Inflammatory macrophage treated with lipopolysaccharide for 1 hour (primary cell): ENCODE measurements around the gene BMPR1B.

Experiments used
- DNase-seq, 2 donors: peaks; one replicate each; pipeline ENCODE4 v3.0.0-alpha.2; 2020 to 2022

BMPR1B gene

DNA sequence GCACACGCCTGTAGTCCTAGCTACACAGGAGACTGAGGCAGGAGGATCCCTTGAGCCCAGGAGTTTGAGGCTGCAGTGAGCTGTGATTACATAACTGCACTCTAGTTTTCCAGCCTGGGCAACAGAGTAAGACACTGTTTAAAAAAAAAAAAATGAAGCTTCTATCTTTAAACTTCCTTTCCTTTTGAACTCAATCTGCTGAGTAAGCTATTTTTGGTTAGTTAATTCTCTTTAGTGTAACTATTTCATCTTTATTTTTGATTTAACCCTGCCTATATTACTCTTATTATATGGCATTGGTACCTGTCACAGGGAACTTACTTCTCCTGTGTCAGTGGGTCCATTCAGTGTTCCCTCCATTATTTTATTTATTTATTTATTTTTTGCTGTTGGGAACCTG is 160.8 kb downstream of the BMPR1B start:
- DNase-seq = no peak

- no peak for DNase-seq
Observed at GRCh38 chr4:94920369-94920768, 162.6 kb downstream of the BMPR1B start.

DNA sequence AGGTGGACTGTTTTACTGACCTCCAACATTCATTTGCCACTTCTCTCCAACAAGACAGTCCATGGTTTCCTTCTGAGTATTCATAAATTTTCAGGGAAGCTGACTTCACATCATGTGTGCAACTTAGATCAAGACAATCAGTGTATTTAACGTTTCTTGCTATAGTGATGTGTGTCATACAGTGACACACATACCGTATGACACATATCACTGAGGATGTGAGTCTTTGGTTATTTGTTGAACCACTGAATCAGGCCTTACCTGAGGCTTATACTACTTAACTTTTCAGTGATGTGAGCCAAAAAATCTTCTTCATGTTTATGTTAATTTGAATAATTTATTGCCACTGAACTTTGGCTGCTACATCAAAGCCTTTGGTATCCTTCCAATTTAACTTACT is 166.8 kb downstream of the BMPR1B start:
- DNase-seq = no peak

- DNase-seq = no peak
Observed at GRCh38 chr4:94925764-94926347, 168.1 kb downstream of the BMPR1B start.

- DNase-seq = no peak
Observed at GRCh38 chr4:94926936-94927335, 169.2 kb downstream of the BMPR1B start.

DNA sequence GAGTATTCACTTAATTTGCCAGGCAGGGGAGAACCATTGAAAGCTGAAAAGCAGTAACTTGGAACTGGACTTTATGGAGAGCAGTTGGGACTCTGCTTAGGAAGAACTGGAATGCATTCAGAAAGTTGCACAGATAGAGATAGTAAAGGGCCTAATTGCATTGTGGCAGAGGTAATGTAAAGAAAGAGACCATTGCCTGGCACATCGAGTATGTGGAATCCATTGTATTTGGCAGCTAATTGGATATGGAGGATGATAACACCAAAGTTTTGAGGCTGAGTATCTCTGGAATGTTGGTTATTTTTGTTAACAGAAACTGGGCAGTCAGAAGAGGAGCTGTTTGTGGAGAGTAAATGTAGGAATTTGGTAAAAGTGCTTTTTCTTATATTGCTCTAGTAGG is 169.9 kb downstream of the BMPR1B start:
- DNase-seq = no peak

DNA sequence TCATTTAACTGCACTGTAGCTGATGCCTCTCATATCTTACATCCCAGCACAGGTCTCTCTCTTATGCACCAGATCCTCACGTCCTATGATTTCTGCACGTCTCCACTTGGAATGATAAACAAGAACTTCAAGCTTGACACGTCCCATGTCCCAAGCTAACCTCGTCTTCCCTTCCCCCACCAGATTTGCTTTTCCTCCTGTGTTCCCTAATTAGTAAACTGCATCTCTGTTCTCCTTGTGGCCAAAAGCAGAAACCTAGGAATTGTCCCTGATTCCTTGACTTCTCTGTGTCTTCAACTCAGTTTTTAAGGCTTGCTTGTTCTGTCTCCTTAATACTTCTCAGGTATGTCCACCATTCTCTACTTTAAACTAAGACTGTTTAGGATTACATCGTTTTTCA is 171.9 kb downstream of the BMPR1B start:
- no peak for DNase-seq

DNA sequence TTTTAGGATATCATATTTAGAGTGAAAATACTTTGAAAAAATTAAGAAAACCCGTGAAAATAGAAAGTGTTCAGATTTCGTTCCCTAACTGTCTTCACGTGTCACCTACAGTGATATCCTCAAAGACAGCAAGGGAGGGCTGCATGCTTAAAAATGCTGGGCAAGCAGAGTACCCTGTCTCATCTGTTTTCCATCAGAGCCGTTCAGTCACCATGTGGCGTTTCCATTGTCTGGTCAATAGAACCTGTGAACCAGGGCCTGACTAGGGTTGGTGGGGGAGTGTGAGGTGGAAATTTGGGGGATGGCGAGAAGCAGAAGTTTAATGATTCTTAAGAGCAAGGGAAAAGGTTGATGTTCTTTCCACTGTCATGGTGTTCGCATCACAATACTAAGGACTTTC is 173.9 kb downstream of the BMPR1B start:
- no peak for DNase-seq

DNA sequence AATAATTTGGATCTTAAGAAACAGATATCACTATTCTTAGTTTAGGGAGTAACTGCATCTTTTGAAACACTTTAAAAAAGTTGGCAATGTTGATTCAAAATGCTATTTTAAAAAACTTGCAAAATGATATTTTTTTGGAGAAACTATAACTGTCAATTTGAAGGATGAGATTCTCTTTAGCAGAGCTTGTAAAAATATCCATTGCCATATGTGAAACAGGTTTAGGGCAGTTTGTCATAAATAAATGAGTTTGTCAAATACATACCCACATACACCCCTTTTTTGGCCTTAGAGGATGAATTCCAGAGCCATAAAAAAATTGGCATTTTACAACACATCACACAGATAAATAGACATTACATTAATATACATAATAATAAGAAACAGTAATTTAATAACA is 174.6 kb downstream of the BMPR1B start:
- DNase-seq = no peak

DNA sequence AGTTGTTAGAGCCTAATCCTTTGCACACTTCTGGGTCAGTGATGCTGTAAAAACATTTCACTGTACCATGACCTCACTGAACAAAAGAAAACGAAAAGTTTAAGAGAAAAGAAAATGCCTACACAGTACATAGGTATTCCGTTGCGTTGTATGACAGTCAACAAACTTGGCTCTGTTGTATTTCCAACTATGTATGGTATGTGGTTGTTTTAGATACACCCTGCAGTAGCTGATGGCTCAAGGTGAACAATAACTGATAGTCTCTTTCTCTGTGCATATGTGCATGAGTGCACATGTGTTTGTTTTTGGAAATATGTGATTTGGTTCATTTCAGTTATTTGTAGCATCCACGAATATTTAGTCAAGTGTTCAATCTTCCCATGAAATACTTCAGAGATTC is 176.0 kb downstream of the BMPR1B start:
- DNase-seq = no peak

- DNase-seq = no peak
Observed at GRCh38 chr4:94934201-94934600, 176.4 kb downstream of the BMPR1B start.

GRCh38 chr4:94934864-94935263 is 177.1 kb downstream of the BMPR1B start:
- no peak for DNase-seq

GRCh38 chr4:94936854-94937253 is 179.1 kb downstream of the BMPR1B start:
- no peak for DNase-seq

GRCh38 chr4:94939791-94940519 is 182.2 kb downstream of the BMPR1B start:
- no peak for DNase-seq

GRCh38 chr4:94940520-94940908 is 182.8 kb downstream of the BMPR1B start:
- DNase-seq = no peak

DNA sequence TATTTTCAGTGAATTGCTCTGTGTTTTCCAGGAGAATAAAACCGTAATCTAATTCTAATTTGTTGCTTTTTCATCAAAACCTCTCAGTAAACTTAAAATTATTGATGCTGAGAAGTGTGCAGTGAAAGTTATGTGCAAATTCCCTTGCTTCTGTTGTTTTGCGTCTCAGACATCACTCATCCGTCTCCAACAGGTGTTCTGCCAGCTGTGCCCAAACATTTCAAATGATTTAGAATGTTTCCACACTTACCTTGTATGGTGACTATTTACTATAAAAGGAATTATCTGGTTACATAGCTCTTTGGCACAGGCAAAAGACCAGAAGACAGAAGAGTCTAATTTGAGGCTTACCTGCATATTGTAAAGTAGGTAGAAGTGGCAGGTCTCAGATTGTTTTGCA is 184.0 kb downstream of the BMPR1B start:
- no peak for DNase-seq

GRCh38 chr4:94944726-94945125 is 187.0 kb downstream of the BMPR1B start:
- no peak for DNase-seq

DNA sequence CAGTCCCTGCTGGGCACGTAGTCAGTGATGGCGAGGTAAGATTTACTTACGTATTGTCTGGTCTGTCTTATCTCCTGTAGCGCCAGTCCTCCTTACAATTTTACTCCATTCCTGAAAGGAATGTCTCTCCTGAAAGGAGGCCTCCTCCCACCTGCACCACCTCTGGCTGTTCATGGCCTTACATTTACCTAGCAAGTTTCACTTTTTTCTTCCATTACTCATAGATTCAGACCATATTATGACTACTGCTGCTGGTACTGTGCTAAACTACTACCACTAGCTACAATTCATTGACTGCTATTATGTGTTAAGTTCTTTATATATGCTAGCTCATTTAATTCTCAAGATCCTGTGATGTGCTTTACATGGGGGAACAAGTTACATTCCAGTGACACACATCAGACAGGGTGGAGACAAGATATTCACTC is 189.9 kb downstream of the BMPR1B start:
- no peak for DNase-seq

DNA sequence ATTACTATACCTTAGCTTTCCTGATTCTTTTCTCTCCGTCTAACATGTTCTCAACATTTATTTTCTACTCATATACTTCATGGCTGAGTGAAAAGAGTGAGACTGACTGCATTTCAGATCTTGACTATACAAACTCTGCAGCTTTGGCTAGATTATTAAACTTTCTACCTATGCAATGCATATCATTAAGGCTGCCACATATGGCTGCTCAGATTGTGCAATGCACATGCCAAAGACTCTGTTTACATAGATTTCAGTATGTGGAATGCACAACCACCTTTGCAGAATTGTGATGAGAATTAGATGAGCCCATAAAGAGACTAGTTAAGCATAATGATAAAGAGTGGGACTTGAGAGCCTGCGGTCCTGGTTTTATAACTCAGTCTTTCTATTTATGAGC is 196.5 kb downstream of the BMPR1B start:
- no peak for DNase-seq

DNA sequence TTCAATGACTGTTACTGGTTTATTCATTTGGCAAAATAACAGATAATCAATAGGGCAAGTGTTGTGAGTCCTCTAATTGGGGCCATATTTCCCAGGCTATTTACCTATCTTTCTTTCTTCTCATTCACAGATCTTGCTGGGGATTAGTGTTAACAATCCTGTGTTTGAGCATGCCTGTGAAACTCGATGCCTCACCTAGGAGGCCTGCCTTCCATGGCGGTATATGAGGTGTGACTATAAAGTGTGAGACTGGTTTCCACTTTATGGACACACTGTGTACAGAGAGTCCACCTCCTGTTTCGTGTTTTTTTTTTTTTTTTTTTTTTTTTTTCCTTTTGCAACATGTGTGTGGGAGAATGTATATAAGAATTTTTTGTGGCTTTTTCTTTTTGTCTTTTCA is 199.3 kb downstream of the BMPR1B start:
- no peak for DNase-seq

- no peak for DNase-seq
Observed at GRCh38 chr4:94959307-94959706, 201.6 kb downstream of the BMPR1B start.

DNA sequence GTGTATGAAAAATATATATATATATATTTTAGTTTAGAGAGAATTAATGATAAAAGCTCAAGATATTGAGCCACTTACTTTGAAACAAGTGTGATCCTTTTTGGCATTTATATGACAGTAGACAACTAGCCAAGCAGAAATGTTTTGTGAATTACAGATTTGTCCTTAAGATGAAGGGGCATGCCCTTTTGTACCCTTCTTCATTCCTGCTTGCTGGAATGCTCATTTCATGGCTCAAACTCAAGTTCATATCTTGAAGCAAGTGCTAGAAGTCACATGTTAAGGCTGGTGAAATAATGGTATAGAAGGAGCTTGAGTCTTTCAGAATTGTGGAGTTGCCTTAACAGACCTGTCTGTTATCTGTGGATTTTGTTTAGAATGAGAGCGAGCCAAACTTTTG is 203.0 kb downstream of the BMPR1B start:
- DNase-seq = no peak

DNA sequence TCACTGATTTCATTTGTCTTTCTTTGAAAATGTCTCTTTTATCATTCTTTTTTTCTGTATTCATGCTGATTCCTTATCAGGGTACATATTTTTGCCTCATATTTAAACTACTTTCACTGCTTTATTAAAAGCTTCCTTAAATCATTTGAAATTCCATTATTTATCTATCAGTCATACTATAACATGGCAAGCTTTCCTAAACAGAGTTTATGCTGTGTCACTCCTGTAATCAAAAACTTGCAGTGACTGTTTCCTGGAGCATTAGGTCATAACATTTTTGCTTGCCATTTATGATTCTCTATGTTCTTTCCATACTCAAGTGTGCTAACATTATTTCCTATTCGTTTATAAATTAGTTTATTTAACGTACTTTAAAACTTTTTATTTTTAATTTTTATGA is 203.7 kb downstream of the BMPR1B start:
- DNase-seq = no peak

GRCh38 chr4:94962484-94962883 is 204.7 kb downstream of the BMPR1B start:
- no peak for DNase-seq

DNA sequence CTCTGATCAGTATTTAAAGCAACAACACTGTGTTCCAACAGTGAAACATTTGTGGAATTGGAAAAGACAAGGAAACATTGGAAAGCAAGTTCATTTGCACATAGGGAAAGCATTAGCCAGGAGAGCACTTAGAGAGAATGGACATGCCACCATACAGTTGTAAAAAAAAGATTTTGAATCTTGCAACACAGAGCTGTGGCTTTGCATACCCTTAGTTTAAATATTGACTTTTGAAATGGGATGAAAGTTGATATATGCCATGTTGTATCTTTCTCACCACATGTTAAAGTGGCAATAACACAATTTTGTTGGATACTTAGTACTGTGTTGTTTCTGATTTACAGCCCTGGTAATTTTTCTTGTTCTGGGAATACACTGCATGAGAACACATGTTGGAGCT is 208.1 kb downstream of the BMPR1B start:
- no peak for DNase-seq
